ENCODE results near the gene GPR50.

Gene GPR50

DNA sequence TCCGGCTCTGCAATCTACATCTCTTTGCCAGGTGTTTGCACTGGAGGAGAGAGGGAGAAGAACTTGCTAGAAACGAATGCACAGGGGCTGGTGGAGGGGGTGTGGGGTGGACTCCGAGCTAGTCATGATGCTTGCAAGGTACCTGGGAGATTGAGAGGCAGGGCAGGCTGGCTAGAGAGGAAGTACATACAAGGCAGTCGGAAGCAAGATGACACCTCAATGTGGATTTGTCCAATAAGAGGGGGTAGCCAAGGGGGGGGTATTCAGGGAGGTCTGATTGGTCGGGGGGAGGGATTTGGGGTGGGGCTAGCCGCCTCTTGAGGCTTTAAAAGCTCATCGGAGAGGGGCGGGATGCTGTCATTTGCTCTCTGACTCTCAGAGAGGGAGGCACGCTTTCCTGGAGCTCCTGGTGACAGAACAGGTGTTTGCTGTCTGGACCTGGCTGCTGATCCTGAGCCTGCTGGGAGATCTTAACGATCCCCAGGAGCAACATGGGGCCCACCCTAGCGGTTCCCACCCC lies at the start of gene GPR50:
TSS of gene GPR50 (plus strand) at position 354 of the 520 bp plus-strand sequence. CDS start at position 492, 138 bp downstream.
- no peak for DNase-seq (ENCODE audit: low read depth, low spot score)

DNA sequence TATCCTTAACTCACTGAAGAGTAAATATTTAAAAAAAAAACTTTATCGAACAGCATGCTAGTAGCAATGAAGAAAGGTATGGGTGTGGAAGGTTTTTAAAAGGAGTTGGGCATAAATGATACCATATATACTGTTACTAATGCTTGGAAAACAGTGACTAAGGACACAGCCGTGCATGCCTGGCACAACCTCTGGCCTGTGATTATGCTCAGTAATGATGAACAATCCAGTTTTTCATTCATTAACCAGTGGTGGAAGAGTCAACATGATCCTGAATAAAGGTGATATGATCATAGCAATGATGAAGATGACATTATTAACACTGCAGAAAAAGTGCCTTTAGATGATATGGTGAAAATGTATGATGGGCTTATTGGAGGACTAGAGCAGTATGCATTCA lies 43.9 kb upstream of the GPR50 start:
- DNase-seq (ENCODE audit: low read depth, low spot score): no peak

DNA sequence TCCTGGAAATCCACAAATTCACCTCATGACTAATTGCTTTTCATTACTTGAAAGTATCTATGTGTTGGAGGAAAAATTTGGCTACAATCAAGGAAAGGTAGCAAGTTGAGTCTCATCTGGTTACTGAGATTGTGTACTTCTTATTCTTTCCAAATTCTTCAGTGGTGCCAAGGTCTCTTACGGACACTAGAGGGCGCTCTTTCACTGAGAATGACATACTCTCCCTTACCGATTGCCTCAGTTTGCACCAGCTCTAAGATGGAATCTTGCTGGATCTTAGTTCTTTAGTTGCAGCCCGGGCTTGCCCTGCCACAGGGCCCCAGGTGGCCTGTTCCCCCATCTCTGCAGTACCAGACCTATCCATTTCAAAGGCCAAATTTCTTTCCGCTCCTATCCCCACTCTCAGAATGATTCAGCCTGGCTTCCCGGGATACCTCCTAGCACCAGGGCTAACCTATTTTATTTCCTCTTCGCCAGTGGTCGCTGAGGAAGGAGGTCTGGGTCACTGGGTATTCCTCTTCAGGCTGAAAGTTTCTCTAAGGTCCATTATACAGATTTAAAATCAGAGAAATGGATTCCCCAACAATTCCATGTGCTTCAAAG lies 24.6 kb upstream of the GPR50 start:
- DNase-seq (ENCODE audit: low read depth, low spot score): peak; percentile 58

DNA sequence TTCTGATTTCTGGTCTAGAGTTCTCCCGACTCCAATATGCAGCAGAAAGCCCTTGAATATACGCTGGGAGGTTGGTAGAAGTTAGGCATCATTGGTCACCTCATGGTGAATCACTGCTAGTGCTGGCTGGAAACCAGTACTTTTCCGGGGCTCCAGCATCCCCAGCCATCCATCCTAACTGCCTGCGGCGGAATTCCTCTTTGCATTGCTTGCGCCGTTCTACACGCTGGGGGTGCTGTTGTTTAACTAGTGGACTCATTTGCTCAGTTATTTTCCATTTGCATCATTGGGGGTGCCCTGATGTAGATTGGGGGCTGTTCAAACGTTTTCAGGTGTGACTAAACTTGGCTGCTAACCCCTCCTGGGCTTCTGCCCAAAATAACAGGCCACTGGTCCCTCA lies 23.3 kb upstream of the GPR50 start:
- peak; percentile 46 for DNase-seq (ENCODE audit: low read depth, low spot score)

DNA sequence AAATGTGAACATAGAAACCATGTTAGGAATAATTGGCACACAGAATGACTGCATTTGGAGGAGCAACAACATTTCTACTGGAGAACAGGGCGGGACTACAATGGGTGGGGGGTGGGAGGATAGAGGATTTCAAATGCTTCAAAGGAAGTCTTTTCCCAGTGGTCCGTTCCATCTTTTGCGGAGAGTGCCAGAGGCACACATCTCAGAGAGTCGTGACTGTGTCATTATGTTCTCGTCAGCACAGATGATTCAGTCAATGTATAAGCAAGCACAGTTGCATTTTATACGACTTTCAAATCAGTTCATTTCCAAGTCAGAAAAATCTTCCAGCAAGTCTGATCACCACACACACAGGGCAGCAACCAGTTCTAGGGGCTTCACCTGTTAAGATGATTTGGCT lies 22.7 kb upstream of the GPR50 start:
- no peak for DNase-seq (ENCODE audit: low read depth, low spot score)

DNA sequence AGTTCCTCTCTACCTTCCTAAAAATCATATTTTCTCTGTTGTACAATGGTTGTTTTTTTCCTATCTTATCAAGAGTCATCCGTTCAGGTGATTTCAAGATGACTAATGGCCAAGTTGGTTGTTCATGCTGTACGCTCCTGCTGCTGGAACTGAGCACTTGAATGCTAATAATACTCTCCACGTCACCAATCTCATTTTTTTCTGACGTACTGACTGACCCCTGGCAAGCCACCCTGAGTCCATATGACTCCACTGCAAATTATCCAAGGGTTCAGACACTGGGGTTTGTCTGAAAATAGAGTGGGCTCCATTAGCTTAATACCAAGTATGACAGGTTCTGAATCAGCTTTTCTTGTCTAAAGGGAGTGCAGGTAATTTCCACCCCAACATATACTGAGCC lies 21.1 kb upstream of the GPR50 start:
- DNase-seq (ENCODE audit: low read depth, low spot score): no peak

DNA sequence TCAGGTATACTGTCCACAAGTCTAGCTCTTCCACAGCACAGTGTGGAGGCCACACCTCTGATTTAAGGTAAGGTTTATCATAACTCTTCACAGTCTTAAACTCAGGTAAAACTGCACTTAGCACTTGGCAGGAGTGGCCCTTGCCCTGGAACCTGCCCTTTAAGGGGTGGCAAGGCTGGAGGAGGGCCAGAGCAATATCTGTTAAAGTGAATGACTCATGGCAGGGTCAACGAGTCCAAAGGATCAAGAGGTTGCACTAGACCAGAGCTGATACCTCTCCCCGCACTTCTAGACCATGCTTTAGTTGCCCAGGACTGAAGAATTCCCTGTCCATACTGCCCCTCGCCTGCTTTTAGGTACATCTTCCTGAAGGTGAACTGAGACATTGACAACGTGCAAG lies 14.7 kb upstream of the GPR50 start:
- no peak for DNase-seq (ENCODE audit: low read depth, low spot score)

DNA sequence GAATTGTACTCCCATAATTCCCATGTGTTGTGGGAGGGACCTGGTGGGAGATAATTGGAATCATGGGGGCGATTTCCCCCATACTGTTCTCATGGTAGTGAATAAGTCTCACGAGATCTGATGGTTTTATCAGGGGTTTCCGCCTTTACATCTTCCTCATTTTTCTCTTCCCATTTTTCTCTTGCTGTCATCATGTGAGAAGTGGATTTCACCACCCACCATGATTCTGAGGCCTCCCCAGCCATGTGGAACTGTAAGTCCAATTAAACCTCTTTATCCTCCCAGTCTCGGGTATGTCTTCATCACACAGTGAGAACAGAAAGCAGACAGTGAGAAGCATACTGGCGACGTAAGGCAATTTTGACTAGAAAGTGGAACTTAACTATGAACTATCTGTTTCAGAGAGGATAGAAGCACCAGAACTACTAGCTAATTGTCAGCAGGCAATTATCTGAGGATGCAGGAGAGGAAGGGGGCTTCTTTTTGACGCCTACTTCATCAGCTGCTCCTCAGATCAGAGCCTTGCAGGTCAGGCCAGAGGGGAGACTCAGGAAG lies 8.5 kb upstream of the GPR50 start:
- no peak for DNase-seq (ENCODE audit: low read depth, low spot score)

DNA sequence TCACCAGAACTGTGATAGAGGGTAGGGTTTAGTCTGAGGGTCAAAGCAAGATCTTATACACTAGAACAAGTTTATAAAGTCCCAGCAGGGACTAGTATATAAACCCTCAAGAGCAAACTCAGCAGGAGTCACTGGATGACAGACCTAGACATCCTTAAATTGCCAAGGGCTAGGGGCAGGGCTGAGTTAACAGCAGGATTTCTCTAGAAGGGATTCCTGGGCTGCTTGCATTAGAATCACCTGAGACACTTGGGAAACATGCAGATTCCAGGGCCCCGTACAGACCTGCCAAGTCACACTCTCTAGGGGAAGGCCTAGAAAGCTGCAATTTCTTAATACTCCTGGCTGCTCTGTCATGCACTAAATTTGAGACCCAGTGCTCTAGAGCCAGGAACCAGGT lies 6.6 kb upstream of the GPR50 start:
- DNase-seq (ENCODE audit: low read depth, low spot score): no peak

DNA sequence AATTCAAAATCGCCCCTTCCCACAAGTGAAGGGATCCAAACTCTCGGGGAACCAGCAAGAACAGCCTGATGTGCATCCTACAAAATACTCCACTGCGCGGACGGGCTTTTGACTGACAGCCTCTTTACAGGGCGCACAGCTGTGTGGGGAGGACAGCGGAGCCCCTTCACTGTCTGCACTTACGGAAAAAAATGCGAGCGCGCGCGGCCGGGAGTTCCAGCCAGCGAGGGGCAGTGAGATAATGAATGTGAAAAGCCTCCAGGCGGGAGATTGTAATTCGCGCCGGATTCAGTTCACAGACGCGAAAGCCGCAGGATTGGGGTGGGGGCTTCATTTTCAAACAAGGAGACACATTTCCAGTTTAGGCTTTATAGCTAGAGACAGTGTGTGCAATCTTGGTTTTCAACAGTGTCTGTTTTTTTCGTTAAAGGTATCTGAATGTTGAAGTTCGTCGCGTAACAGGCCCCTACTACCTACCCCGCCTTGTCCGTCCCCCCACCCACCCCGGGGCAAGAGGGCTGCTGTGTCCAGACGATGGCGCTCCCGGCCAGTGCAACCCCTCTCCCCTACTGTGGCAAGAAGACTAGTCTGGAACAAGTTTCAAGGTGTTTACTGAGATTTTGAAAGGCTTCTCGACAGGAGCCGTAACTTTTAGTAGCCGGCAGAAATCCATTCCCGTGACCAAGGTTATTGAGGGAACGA lies 1.7 kb upstream of the GPR50 start:
- DNase-seq (ENCODE audit: low read depth, low spot score): no peak

DNA sequence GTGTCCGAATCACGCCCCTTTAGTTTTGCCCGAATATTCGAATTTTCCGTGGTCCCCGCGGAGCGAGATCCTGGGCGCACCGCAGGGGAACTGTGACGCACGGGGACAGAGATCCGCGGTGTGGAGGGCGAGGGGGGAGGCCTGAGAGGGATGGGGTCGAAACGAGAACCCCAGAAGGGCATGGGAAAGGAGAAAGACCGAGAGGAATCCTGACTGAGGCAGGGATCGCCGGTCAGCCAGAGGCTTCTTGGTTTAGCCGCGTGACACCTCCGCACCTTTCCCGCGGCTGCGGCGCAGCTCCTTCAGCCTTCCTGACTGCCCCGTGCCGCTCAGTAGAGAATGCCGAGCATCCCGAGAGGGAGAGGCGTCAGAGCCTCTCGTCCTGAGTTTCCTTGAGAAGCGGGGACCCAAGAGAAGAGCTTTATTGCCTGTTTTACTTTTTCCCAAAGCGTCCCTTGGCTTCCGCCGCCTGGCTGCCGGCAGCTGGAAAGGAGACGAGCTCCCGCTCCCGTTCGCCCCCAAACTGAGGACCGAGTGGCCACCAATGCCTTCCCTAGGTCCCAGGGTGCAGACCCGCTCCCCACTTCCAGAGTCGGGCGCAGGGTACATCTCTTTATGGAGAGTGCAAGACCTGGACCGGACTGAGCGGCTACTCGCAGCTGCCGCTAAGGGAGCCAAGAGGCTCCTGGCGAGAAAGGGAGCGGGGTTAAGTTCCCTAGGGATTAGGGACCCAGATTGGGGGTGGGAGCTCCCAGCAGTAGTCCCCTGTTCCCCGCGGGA lies 911 bp upstream of the GPR50 start:
- no peak for DNase-seq (ENCODE audit: low read depth, low spot score)

DNA sequence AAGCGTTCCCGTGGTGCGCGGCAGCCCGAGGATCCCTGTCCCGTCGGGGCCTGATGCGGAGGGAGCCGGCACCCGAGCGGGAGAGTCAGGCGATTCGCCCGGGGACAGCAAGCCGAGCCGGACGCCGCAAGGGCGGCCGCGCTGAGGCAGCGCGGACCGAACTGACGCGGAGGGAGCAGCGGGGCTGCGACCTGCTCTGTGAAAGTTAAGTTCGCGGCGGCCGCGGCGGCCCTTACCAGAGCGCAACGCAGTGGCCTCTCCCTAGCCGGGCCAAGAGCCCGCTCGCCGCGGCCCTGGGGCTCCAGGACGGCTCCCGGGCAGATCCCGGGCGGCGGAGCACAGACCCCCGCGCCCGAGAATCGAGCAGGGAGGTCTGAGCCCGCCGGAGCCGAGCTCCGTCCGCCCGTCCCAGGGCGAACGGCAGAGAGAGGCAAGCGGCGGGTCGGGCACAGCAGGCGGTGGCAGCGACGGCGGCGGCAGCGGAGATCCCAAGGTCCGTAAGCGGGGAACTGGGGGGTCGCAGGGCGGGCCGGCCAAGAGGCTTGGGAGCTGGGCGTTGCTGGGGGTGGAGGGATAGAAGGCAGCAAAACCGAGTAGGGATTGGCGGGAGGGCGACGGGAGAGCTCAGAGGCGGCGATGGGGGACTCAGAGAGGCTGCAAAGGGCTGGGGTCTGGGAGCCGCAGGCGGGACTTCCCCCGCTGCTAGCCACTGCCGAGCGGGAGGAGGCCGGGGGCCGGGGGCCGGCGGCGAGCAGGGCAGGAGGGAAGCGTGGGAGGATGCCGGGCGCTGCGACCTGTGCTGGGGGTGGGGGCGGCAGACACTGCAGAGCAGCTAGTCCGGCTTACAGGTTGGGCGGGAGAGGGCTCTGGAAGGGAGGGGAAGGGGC lies 1.0 kb downstream of the GPR50 start:
- DNase-seq (ENCODE audit: low read depth, low spot score): peak; percentile 33

DNA sequence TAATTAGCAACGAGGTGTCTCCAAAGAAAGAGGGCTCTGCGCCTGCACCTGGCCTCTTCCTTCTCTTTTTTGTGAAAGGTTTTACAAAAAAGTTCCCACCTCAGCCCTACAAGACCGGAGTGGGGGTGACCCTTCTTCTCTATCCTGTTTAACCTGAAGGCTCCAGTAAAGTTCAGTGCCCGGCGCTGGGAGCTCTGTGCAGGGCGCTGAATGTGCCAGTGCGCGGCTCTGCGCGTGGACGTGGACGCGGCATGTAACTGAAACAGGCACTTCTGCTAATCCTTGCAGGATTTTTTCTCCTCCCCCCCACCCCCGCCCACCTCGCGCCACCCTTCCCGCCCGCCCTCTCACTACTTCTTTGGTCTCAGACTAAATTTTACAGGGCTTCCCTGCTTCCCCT lies 2.4 kb downstream of the GPR50 start:
- DNase-seq (ENCODE audit: low read depth, low spot score): no peak

DNA sequence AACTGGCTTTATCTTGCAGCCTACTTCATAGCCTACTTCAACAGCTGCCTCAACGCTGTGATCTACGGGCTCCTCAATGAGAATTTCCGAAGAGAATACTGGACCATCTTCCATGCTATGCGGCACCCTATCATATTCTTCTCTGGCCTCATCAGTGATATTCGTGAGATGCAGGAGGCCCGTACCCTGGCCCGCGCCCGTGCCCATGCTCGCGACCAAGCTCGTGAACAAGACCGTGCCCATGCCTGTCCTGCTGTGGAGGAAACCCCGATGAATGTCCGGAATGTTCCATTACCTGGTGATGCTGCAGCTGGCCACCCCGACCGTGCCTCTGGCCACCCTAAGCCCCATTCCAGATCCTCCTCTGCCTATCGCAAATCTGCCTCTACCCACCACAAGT lies 4.0 kb downstream of the GPR50 start:
- DNase-seq (ENCODE audit: low read depth, low spot score): no peak

DNA sequence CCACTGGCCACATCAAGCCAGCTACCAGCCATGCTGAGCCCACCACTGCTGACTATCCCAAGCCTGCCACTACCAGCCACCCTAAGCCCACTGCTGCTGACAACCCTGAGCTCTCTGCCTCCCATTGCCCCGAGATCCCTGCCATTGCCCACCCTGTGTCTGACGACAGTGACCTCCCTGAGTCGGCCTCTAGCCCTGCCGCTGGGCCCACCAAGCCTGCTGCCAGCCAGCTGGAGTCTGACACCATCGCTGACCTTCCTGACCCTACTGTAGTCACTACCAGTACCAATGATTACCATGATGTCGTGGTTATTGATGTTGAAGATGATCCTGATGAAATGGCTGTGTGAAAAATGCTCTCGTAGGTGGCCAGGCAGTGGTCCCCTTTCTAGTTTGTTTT lies 4.7 kb downstream of the GPR50 start:
- no peak for DNase-seq (ENCODE audit: low read depth, low spot score)

DNA sequence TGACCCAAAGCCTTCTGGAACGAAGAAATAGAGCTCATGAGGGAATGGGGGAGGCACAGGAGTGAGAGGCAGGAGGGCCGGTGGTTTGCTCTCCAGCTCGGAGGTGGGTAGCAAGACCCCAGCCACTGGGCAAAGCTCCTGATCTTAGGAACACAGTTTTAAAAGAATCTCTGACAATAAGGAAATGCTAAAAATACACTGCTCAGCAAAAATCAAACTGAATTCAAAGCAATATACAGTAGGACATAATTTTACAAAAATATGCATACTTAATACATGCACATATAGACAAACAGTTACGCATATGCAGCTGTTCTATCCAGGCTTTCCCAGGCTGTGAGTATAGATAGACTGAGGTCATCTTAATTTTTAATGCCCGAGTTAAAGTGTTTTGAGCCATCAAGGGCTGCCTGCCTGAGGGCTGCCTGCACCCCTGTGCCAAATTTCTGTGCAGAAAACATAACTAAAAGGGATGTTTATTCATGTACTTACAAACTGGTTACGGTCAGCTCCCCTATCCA lies 6.9 kb downstream of the GPR50 start:
- no peak for DNase-seq (ENCODE audit: low read depth, low spot score)

DNA sequence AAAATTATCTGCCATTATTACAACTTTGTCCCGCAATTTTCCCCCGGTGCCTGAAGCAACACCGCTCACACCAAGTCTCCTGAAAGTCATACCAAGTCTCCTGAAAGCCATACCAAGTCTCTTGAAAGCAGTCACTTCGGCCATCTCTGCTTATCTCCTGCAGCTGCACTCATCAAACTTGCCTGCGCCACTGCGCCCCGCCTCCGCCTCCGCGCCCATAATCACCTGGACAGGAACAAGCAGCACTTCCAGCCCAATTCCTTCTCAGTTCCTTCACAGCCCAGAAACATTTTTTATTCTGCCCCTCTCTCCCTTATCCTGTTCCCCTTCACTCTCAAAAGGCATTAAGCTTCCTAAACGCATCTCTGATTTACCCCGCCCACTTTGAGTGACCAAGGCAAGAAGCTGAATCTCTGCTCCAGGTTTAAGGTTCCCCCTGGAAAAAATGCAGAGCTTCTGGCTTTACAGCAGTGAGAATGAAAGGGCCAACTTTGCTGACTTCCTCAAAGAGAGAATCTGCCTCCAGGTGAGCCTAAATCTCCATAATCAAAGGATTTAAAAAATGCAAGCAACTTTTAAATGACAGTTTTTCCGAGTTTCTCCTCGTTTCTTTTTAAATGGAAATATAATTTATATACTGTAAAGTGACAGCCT lies 7.7 kb downstream of the GPR50 start:
- no peak for DNase-seq (ENCODE audit: low read depth, low spot score)

DNA sequence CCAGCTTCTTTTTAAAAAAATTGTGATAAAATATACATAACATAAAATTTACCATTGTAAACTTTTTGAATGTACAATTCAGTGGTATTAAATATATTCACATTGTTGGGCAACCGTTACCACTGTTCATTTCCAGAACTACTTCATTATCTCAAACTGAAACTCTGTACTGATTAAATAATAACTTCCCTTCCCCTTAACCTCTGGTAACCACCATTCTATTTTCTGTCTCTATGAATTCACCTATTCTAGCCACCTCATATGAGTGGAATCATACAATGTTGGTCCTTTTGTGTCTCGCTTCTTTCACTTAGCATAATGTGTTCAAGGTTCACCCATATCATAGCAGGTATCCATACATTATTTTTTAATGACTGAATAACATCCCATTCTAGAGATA lies 8.3 kb downstream of the GPR50 start:
- DNase-seq (ENCODE audit: low read depth, low spot score): no peak

DNA sequence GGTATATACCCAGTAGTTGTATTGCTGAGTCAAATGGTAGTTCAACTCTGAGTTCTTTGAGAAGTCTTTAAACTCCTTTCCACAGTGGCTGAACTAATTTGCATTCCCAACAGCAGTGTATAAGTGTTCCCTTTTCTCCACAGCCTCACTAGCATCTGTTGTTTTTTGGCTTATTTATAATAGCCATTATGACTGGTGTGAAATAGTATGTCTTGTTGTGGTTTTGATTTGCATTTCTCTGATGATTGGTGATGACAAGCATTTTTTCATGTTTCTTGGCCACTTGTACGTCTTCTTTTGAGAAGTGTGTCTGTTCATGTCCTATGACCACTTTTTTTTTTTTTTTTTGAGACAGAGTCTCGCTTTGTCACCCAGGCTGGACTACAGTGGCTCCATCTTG lies 30.5 kb downstream of the GPR50 start:
- no peak for DNase-seq (ENCODE audit: low read depth, low spot score)

DNA sequence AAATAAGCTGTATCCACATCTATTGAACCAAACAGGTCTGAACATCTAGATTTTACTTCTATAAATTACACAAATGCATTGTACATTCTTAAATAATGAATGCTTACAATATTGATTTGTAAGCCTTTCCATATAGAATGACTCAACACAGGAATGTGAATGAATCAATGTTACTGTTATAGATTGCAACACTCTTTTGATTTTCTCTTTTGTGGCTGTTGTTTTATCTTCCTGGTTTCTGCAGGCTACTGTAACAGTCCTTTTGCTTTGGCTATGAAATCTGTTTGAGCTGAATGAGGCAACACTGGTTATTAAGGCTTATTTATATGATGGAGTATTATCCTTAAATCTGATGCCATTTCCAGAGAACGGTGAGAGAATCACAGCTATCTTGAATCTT lies 49.5 kb downstream of the GPR50 start:
- no peak for DNase-seq (ENCODE audit: low read depth, low spot score)

DNA sequence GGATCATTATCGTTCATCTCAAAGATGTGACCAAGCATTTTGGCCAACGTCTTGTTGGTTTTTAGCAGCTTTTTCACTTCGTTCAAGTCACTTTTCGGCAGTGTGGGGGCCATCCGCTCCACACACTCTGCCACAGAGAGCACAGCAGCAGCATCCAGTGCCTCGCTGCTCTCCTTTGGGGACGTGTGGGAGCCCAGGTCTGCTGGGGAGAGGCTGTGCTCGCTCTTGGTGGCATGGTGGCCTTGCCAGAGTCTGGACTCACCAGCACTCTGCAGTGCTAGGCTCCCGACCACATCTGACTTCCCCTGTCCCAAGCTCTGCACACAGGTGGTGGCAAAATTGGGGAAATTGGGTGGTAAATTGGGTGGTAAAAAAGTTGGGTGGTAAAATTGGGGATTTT lies 50.6 kb downstream of the GPR50 start:
- no peak for DNase-seq (ENCODE audit: low read depth, low spot score)
